KOPT-K1 (cell line): Measurements from ENCODE around the gene GALNT2.
A peak's percentile ranks its signal among the peaks of the same experiment; 100 is the strongest.

ENCODE experiments used
- H3K27ac ChIP-seq: fragments of 200-600 bp; sonication (generic); 2 replicates; pipeline ENCODE4 v1.5.1; 2016; ENCODE audit warnings: antibody characterized with exemption, mild to moderate bottlenecking, low read depth, low read length; ENCODE audit not compliant: poor library complexity, severe bottlenecking
- H3K36me3 ChIP-seq: fragments of 200-600 bp; sonication (generic); 2 replicates; pipeline ENCODE4 v1.5.1; 2017; ENCODE audit warnings: antibody characterized with exemption, mild to moderate bottlenecking, low read length, moderate library complexity; ENCODE audit not compliant: insufficient read depth
- H3K9me3 ChIP-seq: fragments of 200-600 bp; sonication (generic); 2 replicates; pipeline ENCODE4 v1.5.1; 2017; ENCODE audit warnings: antibody characterized with exemption, low read length, mild to moderate bottlenecking; ENCODE audit not compliant: insufficient read depth, poor library complexity, severe bottlenecking

GALNT2 gene

DNA sequence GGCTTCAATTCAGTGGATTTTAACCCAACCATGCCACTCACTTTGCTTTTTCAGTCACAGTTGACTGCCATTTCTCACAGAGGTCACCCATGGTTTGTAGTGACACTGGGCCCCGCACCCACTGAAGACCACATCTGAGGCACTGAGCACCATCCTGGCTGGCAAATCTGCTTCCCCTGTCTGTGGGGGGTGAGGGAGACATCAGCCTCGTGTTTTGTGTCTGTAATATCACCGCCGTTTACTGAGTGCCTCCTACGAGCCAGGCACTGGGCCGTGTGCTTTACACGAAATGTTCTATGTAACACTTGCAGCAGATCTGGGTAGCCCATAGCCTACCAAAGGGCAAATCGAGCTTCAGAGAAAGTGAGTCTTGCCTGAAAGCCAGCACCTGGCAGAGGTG, 197.3 kb downstream of the GALNT2 start:
- Histone ChIP-seq H3K36me3 (peaks cover 89% of the 10 kb centered on the region), H3K9me3 (no peaks in the 10 kb centered on the region), H3K27ac (peak overlapping the region; percentile 86)

DNA sequence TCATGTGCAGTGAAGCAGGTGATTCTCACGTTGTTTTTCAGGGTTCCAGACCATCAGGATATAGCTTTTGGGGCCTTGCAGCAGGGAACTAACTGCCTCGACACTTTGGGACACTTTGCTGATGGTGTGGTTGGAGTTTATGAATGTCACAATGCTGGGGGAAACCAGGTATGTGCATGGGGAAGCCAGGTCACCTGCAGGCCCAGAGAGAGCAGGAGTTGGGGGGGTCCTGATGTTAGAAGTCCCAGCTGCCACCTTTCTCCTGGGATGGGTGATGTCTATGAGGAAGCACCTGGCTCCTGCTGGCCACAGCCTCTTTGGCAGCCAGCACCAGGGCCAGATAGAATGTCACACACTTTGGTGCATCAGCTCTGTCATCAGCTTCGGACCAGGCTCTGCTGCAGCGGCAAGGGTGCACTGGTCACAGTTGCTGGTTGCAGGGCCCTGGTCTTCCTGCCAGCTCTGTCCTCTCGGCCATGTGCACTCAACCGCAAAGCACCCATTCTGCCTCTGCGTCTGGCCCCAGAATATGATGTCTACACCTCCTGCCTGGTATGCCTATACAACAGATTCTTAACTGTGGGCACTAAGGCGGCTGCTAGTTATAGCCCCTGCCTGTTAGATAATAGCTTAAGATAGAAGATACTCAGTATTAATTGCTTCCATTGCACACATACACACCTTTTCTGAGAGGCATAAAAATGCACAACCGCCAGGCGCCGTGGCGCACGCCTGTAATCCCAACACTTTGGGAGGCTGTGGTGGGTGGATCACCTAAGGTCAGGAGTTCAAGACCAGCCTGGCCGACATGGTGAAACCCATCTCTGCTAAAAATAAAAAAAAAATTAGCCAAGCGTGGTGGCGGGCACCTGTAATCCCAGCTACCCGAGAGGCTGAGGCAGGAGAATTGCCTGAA, 198.4 kb downstream of the GALNT2 start:
- Histone ChIP-seq H3K9me3 (no peaks in the 10 kb centered on the region), H3K36me3 (peaks cover 91% of the 10 kb centered on the region), H3K27ac (peak overlapping the region; percentile 86)

DNA sequence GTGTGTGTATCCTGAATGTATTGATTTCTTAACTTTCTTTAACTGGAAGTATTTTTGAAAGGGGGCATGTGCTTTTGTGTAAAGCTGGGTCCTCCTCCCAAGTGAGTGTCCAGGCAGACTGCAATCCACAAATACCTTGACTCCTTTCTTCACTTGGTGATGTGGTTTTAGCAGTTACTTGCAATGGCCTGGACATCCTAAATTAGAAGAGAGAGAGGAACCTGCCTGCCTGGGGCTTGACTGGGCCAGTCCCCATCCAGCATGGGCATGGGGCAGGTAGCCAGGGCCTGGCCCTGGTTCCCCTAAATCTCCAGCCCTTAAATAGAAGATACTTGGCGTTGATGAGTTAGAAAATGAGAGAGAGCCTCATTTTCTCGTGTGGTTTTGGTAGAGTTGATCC, 199.4 kb downstream of the GALNT2 start:
- Histone ChIP-seq H3K9me3 (no peaks in the 10 kb centered on the region), H3K27ac (peak overlapping the region; percentile 86), H3K36me3 (peaks cover 97% of the 10 kb centered on the region)

DNA sequence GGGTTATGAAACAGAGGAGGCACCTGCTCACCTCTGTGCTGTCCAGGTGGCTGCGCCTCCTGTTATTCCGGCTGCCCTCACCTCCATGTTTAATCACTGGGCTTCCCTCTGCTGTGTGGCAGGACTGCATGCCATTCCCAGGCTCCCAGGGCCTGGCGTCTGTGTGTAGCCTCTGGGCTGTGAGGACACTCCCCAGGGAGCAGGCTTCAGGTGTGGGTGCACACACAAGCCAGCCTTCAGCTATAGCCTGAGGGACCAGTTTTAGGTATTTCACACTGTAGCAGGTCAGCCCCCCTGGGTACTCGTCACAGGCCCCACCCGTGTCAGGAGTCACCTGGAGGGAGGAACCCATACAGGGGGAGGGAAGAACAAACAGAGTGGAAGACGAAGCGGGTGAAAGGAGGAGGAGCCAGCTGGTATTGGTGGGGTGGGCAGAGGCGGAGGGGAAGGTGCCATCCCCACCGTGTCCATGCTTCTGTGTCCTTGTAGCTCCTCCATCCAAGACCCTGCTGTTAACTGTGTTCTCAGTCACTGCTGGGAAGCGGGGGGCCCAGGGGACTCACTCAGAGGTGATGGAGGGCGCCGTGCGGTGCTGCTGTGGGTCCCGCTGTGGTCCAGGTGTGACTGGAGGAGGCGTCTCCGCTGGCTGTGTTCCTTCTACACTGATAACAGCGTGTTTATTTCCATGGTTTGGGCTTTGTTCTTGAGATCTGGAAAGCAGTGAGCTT, 200.5 kb downstream of the GALNT2 start:
- no peaks in the 10 kb centered on the region for H3K9me3 ChIP-seq
- H3K27ac ChIP-seq = peak overlapping the region; percentile 86
- H3K36me3 ChIP-seq = peaks cover 97% of the 10 kb centered on the region

DNA sequence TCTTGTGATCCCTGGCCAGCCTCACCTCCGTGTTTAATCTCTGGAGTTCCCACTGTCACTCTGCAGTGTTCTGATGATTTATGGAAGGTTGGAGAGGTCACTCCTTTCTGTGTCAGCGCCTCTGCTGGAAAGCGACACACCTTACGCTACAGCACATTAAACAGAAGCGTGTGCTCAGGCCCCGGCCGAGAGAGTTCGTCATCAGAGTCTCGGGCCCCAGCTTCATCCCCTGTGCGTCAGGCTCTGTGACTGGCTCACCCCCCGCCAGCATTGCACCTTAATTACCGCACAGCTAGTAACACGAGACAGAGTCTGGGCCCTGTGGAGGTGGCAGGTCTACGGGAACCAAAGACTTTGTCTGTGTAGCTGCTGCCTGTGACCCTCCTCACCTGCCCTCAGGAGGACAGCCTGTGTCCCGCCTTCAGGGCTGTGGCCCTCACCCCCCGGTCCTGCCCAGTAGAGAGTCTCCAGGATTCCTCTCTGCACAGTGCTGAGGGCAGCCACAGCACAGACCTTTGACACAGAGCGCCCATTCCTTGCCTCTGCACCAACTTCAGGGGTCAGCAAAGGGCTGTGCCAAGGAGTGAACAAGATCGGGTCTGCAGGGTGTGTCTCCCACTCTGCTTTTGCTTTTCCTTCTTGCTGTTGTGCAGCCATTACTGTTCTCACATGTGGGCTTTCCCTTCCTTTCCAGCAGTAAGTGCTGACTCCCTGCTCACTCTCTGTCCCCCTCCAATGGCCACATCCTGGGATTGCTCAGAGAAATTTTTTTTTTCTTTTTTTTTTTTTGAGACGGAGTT, 201.5 kb downstream of the GALNT2 start:
- Histone ChIP-seq H3K9me3 (no peaks in the 10 kb centered on the region), H3K27ac (peak overlapping the region; percentile 86), H3K36me3 (peaks cover 97% of the 10 kb centered on the region)

DNA sequence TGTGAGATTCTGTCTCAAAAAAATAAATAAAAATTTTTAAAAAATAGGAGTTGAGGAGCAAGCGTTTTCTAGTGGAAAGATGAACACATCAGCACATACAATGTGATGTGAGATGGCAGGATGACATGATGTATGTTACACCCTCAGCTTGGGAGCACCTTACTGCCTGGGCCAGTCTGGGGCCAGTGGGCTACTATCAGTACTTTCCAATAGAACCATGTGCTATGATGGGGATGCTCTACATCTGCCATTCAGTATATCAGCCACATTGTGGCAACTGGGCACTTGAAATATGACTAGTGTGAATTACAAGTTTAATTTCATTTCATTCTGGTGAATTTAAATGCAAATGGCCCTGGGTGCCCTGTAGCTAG, 203.1 kb downstream of the GALNT2 start:
- Histone ChIP-seq H3K36me3 (peaks cover 95% of the 10 kb centered on the region), H3K27ac (peak overlapping the region; percentile 86), H3K9me3 (no peaks in the 10 kb centered on the region)

DNA sequence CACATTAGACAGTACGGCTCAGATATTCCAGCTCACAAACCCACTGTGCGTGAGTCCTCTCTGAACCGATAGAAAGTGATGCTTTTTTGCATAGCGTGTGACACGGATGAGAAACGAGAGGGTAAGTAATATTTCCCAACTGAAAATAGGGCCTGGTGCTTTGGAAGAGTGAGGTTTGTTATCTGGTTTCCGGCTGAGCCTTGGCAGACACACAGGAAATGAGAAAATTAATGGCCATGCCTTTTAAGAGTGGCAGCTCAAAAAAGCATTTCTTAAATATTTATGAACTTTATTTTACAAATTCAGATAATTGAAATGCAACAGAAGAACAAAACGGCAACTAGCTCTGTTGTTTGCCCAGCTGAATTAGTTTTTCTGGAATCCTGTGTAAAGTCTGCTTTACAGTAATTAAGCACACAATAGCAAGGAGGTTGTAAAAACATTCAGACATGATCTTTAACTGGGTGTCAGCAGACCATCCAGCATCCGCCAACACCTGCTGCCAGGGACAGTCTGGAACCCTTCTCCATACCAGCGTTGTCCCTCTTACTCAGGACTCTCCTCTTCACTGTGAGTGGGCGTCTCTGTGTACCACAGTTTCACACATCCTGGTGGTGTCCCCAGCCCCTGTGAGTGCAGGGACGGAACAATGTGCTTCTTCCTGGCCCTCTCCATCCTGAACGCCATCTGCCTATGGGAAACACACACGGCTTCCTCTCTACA, 203.7 kb downstream of the GALNT2 start:
- Histone ChIP-seq H3K27ac (peak overlapping the region; percentile 86), H3K36me3 (peaks cover 95% of the 10 kb centered on the region)

DNA sequence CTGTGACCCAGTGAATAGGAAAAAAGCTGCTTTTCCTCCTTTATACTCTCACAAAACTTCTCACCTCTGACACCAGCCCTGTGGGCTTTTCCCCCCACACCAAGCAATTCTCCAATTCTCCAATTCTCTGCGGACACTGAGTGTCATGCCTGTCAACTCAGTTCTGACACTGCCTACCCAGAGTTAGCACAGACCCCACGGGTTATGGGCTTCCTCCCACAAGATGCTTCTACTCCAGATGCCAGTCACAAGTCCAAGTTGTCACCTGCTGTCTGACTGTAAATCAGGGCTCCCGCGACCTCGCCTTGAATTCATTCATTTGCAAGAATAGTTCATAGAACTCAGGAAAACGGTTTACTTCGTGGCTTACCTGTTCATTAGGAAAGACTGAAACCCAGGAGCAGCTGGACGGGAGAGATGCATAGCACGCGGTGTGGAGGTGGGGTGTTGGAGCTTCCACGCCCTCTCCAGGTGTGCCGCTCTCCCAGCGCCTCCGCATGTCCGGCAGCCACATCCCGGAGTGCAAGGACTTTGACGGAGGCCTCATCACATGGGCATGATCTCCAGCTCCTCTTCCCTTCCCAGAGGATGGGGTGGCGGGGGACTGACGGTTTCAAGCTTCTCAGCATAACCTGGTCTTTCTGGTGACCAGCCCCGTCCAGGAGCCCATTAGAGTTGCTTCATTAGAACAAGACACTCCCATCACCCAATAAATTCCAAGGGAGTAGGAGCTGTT, 204.4 kb downstream of the GALNT2 start:
- H3K9me3 ChIP-seq = no peaks in the 10 kb centered on the region
- H3K27ac ChIP-seq = peak overlapping the region; percentile 86
- H3K36me3 ChIP-seq = peaks cover 95% of the 10 kb centered on the region

More for the DNA sequence above, 203.7 kb downstream of the GALNT2 start:
- H3K9me3 ChIP-seq = no peaks in the 10 kb centered on the region

DNA sequence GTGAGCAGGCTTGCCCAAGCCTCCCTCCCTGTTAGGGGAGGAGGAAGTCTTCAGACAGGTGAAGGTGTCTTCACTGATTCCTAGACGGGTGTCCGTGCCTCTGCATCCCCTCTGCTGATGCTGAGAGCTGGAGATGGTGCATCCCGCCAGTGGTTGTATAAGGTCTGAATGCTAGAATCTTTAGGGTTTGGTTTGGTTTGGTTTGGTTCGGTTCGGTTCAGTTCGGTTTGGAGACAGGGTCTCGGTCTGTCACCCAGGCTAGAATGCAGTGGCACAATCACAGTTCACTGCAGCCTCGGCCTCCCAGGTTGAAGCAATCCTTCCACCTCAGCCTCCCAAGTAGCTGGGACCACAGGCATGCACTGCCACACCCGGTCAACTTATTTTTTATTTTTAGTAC, 205.5 kb downstream of the GALNT2 start:
- Histone ChIP-seq H3K27ac (peak overlapping the region; percentile 86), H3K36me3 (peaks cover 93% of the 10 kb centered on the region), H3K9me3 (no peaks in the 10 kb centered on the region)

DNA sequence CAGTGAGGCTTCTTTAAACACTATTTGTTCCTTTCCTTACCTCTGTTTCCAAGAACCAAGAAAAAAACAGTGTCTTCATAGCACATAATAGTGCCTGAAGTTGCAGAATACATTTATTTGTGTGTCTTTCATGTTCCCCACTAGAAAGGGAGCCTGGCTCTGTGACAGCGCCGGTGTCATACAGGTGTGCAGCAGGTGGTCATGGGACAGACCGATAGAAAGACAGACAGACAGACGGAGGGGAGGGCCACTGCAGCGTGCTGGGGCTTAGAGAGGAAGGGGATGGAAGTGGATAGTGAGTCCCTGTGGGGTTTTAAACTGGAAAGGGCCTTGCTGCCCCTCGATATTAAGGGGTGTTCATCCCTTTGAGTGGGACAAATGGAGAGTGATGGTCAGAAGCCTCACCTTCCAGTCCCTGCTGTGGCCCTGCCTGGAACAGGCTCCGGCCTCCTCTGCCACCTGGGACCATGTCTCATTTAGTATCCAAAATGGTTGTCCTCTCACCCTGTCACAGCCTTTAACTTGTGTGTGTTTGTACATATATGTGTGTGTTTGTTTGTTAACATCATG, 206.2 kb downstream of the GALNT2 start:
- Histone ChIP-seq H3K9me3 (no peaks in the 10 kb centered on the region), H3K27ac (peak overlapping the region; percentile 86), H3K36me3 (peaks cover 92% of the 10 kb centered on the region)

DNA sequence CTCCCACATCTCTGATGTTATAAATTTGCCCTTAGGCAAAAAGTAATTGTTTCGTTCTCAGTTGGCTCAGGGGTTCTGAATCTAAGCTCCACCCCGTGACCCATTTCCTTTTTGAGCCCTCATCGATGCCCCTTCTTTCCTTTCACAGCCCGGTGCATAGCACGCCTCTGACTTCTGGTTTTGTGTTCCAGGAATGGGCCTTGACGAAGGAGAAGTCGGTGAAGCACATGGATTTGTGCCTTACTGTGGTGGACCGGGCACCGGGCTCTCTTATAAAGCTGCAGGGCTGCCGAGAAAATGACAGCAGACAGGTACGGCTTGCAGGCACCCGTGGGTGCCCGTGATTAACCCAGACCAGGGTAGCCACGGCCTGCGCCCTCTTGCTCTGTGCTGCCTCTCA, 207.2 kb downstream of the GALNT2 start:
- no peaks in the 10 kb centered on the region for H3K9me3 ChIP-seq
- peak overlapping the region; percentile 86 for H3K27ac ChIP-seq
- H3K36me3 ChIP-seq = peaks cover 92% of the 10 kb centered on the region

DNA sequence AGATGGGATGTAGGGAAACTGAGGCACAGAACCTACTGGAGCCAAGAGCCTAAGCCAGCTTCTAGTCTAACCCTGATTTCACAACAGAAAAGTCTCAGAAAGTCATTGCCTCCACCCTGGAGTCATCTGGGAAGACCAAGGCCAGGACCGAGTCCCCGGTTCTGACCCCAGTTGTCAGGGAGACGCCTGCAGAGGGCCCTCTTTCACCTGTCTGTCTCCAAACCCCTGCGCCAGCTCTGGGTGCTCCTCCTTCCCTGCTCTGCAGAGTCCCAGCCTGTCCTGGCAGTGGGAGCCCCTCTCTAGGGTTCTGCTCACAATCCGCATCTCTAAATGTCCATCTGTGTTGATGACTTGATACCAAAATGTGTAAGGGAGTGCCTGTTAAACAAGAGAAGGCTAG, 209.4 kb downstream of the GALNT2 start:
- H3K27ac ChIP-seq = peak overlapping the region; percentile 95
- H3K36me3 ChIP-seq = peaks cover 95% of the 10 kb centered on the region
- H3K9me3 ChIP-seq = no peaks in the 10 kb centered on the region

DNA sequence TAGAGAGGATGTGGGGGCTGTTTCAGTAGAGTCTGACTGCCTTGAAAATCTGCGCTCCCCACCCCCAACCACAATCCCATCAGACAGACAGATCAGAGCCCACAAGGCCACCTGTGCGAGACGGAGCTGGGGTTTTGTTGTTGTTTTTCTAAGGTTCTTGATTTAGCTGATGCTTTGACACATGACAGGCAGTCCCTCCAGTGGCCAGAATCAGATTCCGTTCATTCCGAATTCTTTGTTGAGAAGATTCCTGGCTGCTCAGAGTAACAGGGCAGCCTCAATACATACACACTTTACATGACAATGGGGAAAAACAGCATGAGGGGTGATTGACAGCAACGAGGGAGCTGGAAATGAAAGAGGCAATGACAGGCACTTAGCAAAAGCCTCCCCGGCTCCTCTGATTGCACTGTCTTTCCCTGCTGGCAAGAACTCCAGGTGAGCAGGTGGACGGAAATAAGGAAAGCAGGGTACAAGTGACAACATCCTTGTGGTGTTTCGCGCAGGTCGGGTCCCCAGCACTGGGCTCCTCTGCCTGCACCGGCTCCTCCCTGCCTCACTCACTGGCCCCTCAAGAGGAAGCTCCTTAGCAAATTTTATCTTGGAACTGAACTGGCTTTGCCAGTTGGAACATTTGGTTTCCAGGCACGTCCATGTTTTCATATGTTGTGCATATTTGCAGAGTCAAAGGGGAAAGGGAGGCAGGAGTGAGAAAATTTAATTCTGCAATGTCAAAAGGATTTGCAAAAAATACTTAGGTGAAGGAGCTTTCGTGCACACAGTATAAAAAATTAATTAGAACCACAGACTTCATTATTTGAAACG, 210.4 kb downstream of the GALNT2 start:
- Histone ChIP-seq H3K27ac (peak overlapping the region; percentile 95), H3K9me3 (no peaks in the 10 kb centered on the region), H3K36me3 (peaks cover 92% of the 10 kb centered on the region)
